KMS-11 (cell line): Measurements from ENCODE around the gene UBQLN4.

ENCODE experiments used
- H2AFZ ChIP-seq: fragments of 200-600 bp; sonication (generic); 2 replicates; pipeline ENCODE4 v1.6.1; 2016; ENCODE audit warnings: antibody characterized with exemption, mixed run types, low read depth
- H3K27ac ChIP-seq: fragments of 200-600 bp; sonication (generic); 2 replicates; pipeline ENCODE4 v1.6.1; 2016; ENCODE audit warnings: mild to moderate bottlenecking, mixed run types
- H3K27me3 ChIP-seq: fragments of 200-600 bp; sonication (generic); 2 replicates; pipeline ENCODE4 v1.6.1; 2017; ENCODE audit warnings: mild to moderate bottlenecking, low read depth, mixed run types, moderate library complexity; ENCODE audit not compliant: insufficient read depth
- H3K36me3 ChIP-seq: fragments of 200-600 bp; sonication (generic); 2 replicates; pipeline ENCODE4 v1.6.1; 2017; ENCODE audit warnings: mild to moderate bottlenecking, mixed run types; ENCODE audit not compliant: insufficient read depth
- H3K4me1 ChIP-seq: fragments of 200-600 bp; sonication (generic); 2 replicates; pipeline ENCODE4 v1.6.1; 2016; ENCODE audit warnings: mild to moderate bottlenecking, low read depth, mixed run types; ENCODE audit not compliant: poor library complexity, severe bottlenecking
- H3K4me2 ChIP-seq: fragments of 200-600 bp; sonication (generic); 2 replicates; pipeline ENCODE4 v1.7.0; 2016; ENCODE audit warnings: mild to moderate bottlenecking, mixed run types
- H3K4me3 ChIP-seq: fragments of 200-600 bp; sonication (generic); IDR thresholded peaks from 2 replicates; pipeline ENCODE4 v1.6.1; 2017; ENCODE audit warnings: low read depth, low read length, mixed read lengths; ENCODE audit not compliant: insufficient read depth
- H3K79me2 ChIP-seq: fragments of 200-600 bp; sonication (generic); 2 replicates; pipeline ENCODE4 v1.6.1; 2016; ENCODE audit warnings: low read depth, mixed run types; ENCODE audit not compliant: insufficient read depth
- H3K9ac ChIP-seq: fragments of 200-600 bp; sonication (generic); 2 replicates; pipeline ENCODE4 v1.6.1; 2016; ENCODE audit warnings: mild to moderate bottlenecking, mixed run types
- H4K20me1 ChIP-seq: fragments of 200-600 bp; sonication (generic); 2 replicates; pipeline ENCODE4 v1.6.1; 2016; ENCODE audit warnings: mild to moderate bottlenecking, mixed run types; ENCODE audit not compliant: insufficient read depth
- CTCF ChIP-seq: fragments of 200-600 bp; sonication (generic); conservative IDR thresholded peaks from 2 replicates; pipeline ENCODE4 v1.6.1; 2017; ENCODE audit warnings: low read depth, mild to moderate bottlenecking, antibody characterized with exemption, low read length, moderate library complexity, mixed read lengths

The UBQLN4 gene

DNA sequence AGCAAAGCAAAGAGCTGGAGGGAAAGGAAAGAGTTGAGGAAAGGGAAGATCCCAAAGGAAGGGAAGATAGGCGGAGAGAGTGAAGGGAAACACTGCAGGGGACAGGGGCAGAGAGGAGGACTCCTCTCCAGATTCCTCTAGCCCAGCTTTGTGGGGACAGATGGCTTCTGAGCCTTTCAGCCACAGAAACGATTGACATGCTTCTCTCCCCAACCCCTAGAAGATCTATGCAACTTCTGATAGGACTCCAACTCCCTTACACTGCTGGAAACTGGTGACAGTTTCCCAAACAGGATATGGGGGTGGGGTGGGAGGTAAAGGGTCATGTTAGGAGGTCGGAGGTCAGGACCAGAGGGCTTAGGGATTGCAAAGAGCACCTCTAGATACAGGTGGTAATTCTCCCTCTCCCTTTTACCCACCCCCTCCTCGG lies 22.2 kb upstream of the UBQLN4 start:
- Histone ChIP-seq H3K27ac (no peak overlapping the region), H3K4me1 (no peaks in the 10 kb centered on the region), H2AFZ (no peak overlapping the region), H3K27me3 (no peaks in the 10 kb centered on the region), H3K79me2 (no peaks in the 10 kb centered on the region), H3K9ac (no peak overlapping the region), H3K36me3 (no peaks in the 10 kb centered on the region), H3K4me3 (no peak overlapping the region), H4K20me1 (no peaks in the 10 kb centered on the region), H3K4me2 (no peak overlapping the region)
- TF ChIP-seq CTCF: no peak

- Histone ChIP-seq H3K4me2 (no peak overlapping the region), H4K20me1 (no peaks in the 10 kb centered on the region), H3K79me2 (no peaks in the 10 kb centered on the region), H2AFZ (no peak overlapping the region), H3K9ac (no peak overlapping the region), H3K27me3 (no peaks in the 10 kb centered on the region), H3K4me1 (no peaks in the 10 kb centered on the region), H3K27ac (no peak overlapping the region), H3K36me3 (no peaks in the 10 kb centered on the region), H3K4me3 (no peak overlapping the region)
- TF ChIP-seq CTCF: no peak
Measured at GRCh38 chr1:156075162-156075561, 21.6 kb upstream of the UBQLN4 start.

GRCh38 chr1:156074661-156075060 lies 21.1 kb upstream of the UBQLN4 start:
- no peak overlapping the region for H3K4me3 ChIP-seq
- no peaks in the 10 kb centered on the region for H3K4me1 ChIP-seq
- no peak overlapping the region for H3K27ac ChIP-seq
- TF ChIP-seq CTCF: no peak
- no peak overlapping the region for H3K9ac ChIP-seq
- no peaks in the 10 kb centered on the region for H3K79me2 ChIP-seq
- H4K20me1 ChIP-seq: no peaks in the 10 kb centered on the region
- H2AFZ ChIP-seq: no peak overlapping the region
- no peak overlapping the region for H3K4me2 ChIP-seq
- H3K36me3 ChIP-seq: no peaks in the 10 kb centered on the region
- H3K27me3 ChIP-seq: no peaks in the 10 kb centered on the region

GRCh38 chr1:156073740-156074139 lies 20.1 kb upstream of the UBQLN4 start:
- no peak overlapping the region for H2AFZ ChIP-seq
- no peaks in the 10 kb centered on the region for H3K36me3 ChIP-seq
- H3K4me1 ChIP-seq: no peaks in the 10 kb centered on the region
- no peak overlapping the region for H3K4me2 ChIP-seq
- no peak for TF ChIP-seq CTCF
- no peaks in the 10 kb centered on the region for H3K79me2 ChIP-seq
- no peak overlapping the region for H3K9ac ChIP-seq
- no peaks in the 10 kb centered on the region for H3K27me3 ChIP-seq
- H4K20me1 ChIP-seq: no peaks in the 10 kb centered on the region
- H3K4me3 ChIP-seq: no peak overlapping the region
- no peak overlapping the region for H3K27ac ChIP-seq
